B cell (primary cell): ENCODE results near the gene CCNDBP1. TPM values are rescaled to one million over a fixed set of nuclear protein-coding genes. Genes with fewer than 3 reads are reported as not detected.

ENCODE experiments used
- ATAC-seq: fragments of 200-7000 bp; cut with Tn5 transposase; one replicate; pipeline ENCODE4 v1.10.0; 2021; ENCODE audit warnings: low read depth, mild to moderate bottlenecking, moderate number of reproducible peaks, moderate library complexity
- CTCF ChIA-PET: fragments of 350-600 bp; sonication (Branson Sonifier 250); formaldehyde crosslinking; loops from one replicate; lab custom pipeline; 2021; ENCODE audit warnings: antibody characterized with exemption, inconsistent platforms; lab: Charles Lee
- POLR2A ChIA-PET: fragments of 350-600 bp; sonication (Branson Sonifier 250); formaldehyde crosslinking; loops from one replicate; lab custom pipeline; 2021; ENCODE audit warnings: antibody characterized with exemption; lab: Charles Lee
- DNase-seq: peaks from one replicate; pipeline ENCODE4 v3.0.0; 2013
- H2AFZ ChIP-seq: 2 replicates; pipeline ENCODE4 v1.6.1; 2012; ENCODE audit warnings: mild to moderate bottlenecking, low read depth, low read length; ENCODE audit not compliant: insufficient read depth, poor library complexity, severe bottlenecking
- H3K27ac ChIP-seq, 2 donors: 1 replicate in 1 of 2; 2 replicates in 1 of 2; pipeline ENCODE4 v1.5.1; 2012 to 2013; ENCODE audit warnings: low read length in 2 of 2, mild to moderate bottlenecking in 2 of 2, moderate library complexity in 1 of 2
- H3K27me3 ChIP-seq, 4 experiments: fragments of 200-600 bp in 1 of 4; sonication (generic) in 1 of 4; replicated peaks in 1 of 4; 1 replicate in 2 of 4; 2 replicates in 2 of 4; pipeline versions ENCODE4 v1.6.1 to v1.7.0; 2013 to 2016; ENCODE audit warnings: low read length in 3 of 4, mild to moderate bottlenecking in 2 of 4, mixed read lengths in 1 of 4, moderate library complexity in 1 of 4; ENCODE audit not compliant: insufficient read depth in 4 of 4, control insufficient read depth in 3 of 4; ENCODE audit errors: control extremely low read depth in 1 of 4
- H3K36me3 ChIP-seq, 2 experiments: replicated peaks in 1 of 2; 1 replicate in 1 of 2; 2 replicates in 1 of 2; pipeline versions ENCODE4 v1.6.1 to v1.7.1; 2013; ENCODE audit warnings: low read length in 1 of 2; ENCODE audit not compliant: insufficient read depth in 2 of 2, control insufficient read depth in 1 of 2; ENCODE audit errors: control extremely low read depth in 1 of 2, extremely low read depth in 1 of 2
- H3K4me1 ChIP-seq, 2 donors: fragments of 200-600 bp in 1 of 2; sonication (generic) in 1 of 2; 1 replicate in 1 of 2; 2 replicates in 1 of 2; pipeline versions ENCODE4 v1.5.1 to v1.6.1; 2013 to 2017; ENCODE audit warnings: low read length in 2 of 2; ENCODE audit not compliant: control insufficient read depth in 2 of 2, insufficient read depth in 2 of 2
- H3K4me2 ChIP-seq: replicated peaks from 2 replicates; pipeline ENCODE3; 2012; ENCODE audit warnings: mild to moderate bottlenecking, low read depth, low read length; ENCODE audit not compliant: poor library complexity, severe bottlenecking
- H3K4me3 ChIP-seq, 5 experiments: fragments of 200-600 bp in 1 of 5; sonication (generic) in 1 of 5; 1 replicate in 3 of 5; 2 replicates in 2 of 5; pipeline versions ENCODE4 v1.5.1 to v1.7.0; 2011 to 2016; ENCODE audit warnings: low read length in 4 of 5, mild to moderate bottlenecking in 4 of 5, low read depth in 2 of 5, control low read depth in 1 of 5, moderate library complexity in 1 of 5; ENCODE audit not compliant: insufficient read depth in 1 of 5; ENCODE audit errors: control extremely low read depth in 1 of 5, extremely low read depth in 1 of 5
- H3K79me2 ChIP-seq: fragments of 200-600 bp; sonication (generic); one replicate; pipeline ENCODE4 v1.6.0; 2016; ENCODE audit warnings: low read length; ENCODE audit not compliant: control insufficient read depth, insufficient read depth
- H3K9ac ChIP-seq: fragments of 200-600 bp; sonication (generic); 2 replicates; pipeline ENCODE4 v1.6.1; 2017; ENCODE audit warnings: mild to moderate bottlenecking, low read length, moderate library complexity
- H3K9me3 ChIP-seq, 3 donors: one replicate each; pipeline versions ENCODE4 v1.6.1 to v1.7.1; 2013; ENCODE audit warnings: low read length in 2 of 3; ENCODE audit not compliant: control insufficient read depth in 2 of 3, insufficient read depth in 1 of 3; ENCODE audit errors: control extremely low read depth in 1 of 3
- H4K20me1 ChIP-seq: 2 replicates; pipeline ENCODE4 v1.6.0; 2012; ENCODE audit warnings: mild to moderate bottlenecking, low read length; ENCODE audit not compliant: insufficient read depth, control insufficient read depth, poor library complexity, severe bottlenecking
- H3K27ac Mint-ChIP-seq: one replicate; pipeline ENCODE4 v1.8.0; 2021; ENCODE audit warnings: mixed read lengths
- H3K27me3 Mint-ChIP-seq: one replicate; pipeline ENCODE4 v1.8.0; 2021; ENCODE audit warnings: mixed read lengths
- H3K4me1 Mint-ChIP-seq: one replicate; pipeline ENCODE4 v1.8.0; 2021; ENCODE audit warnings: mixed read lengths
- H3K4me3 Mint-ChIP-seq: one replicate; pipeline ENCODE4 v1.8.0; 2021; ENCODE audit warnings: mixed read lengths
- H3K9me3 Mint-ChIP-seq: one replicate; pipeline ENCODE4 v1.8.0; 2022; ENCODE audit warnings: mixed read lengths; ENCODE audit not compliant: insufficient read depth
- CTCF ChIP-seq: fragments of 200-600 bp; IDR thresholded peaks from one replicate; pipeline ENCODE4 v1.8.0; 2022; ENCODE audit warnings: antibody characterized with exemption, mild to moderate bottlenecking
- EZH2 ChIP-seq: IDR thresholded peaks from 2 replicates; pipeline ENCODE4 v1.6.1; 2012; ENCODE audit warnings: borderline replicate concordance, low read depth, mild to moderate bottlenecking, moderate library complexity, low read length; ENCODE audit not compliant: insufficient read depth, poor library complexity, severe bottlenecking
- WGBS: methylation state at CpG from one replicate; pipeline ENCODE4 v1.1.5; 2013; ENCODE audit warnings: missing lambda C conversion rate; ENCODE audit not compliant: insufficient coverage; 5-methylcytosine and 5-hydroxymethylcytosine counted together
- intact Hi-C: fragments of 100-400 bp; cut with micrococcal nuclease; formaldehyde crosslinking; loops from one replicate; pipeline ENCODE4 v1.10.0; 2022
- polyA plus RNA-seq: library from polyadenylated mRNA; depleted of rRNA; stranded (reverse); fragments of >200 nt; gene quantifications from 2 replicates; pipeline ENCODE4 v1.2.3, GENCODE V29; 2012
- total RNA-seq, 2 donors: library from RNA; stranded (reverse); fragments of 120-200 nt in 1 of 2; gene quantifications; 1 replicate in 1 of 2; 2 replicates in 1 of 2; pipeline versions ENCODE4 v1.2.3 to v1.2.4, GENCODE V29; 2013 to 2022

The CCNDBP1 gene
- total and polyA plus RNA-seq, 2 donors (not counting 1 experiment from before 2014, with no cell fraction given) = 111 to 113 TPM

- H3K79me2 ChIP-seq = peaks cover 45% of the 10 kb centered on the region
- no peaks in the 10 kb centered on the region for H3K27me3 Mint-ChIP-seq
- ATAC-seq (peak; percentile 1), DNase-seq (no peak)
- peaks cover 34% of the 10 kb centered on the region for H4K20me1 ChIP-seq
- intact Hi-C loops = loop anchor here (2.0 to 10.0 kb wide), 2 partner anchors 19 to 329 kb away; partner anchors contain the start of gene MAP1A
- 0% methylated on average over 11 of the region's 13 CpGs for WGBS
- peaks cover 38% of the 10 kb centered on the region for H3K4me1 Mint-ChIP-seq
- peak overlapping the region; percentile 98 for H3K27ac Mint-ChIP-seq
- H3K9me3 ChIP-seq = no peaks in the 10 kb centered on the region
- peak overlapping the region; percentile 91 for H3K4me2 ChIP-seq
- no peaks in the 10 kb centered on the region for H3K9me3 Mint-ChIP-seq
- CTCF ChIA-PET = interaction anchor here (1.0 to 1.7 kb wide), 5 partner anchors 9 to 99 kb away, joined by 3 to 8 read pairs (median 5); no protein-coding TSS in a partner anchor
- peaks cover 21 to 32% of the 10 kb centered on the region in 2 donors for H3K4me1 ChIP-seq
- H2AFZ ChIP-seq = peak overlapping the region; percentile 78
- peaks cover 8 to 33% of the 10 kb centered on the region in 2 experiments for H3K36me3 ChIP-seq
- H3K4me3 Mint-ChIP-seq = peak overlapping the region; percentile 99
- TF ChIP-seq EZH2 (no peak), CTCF (no peak)
- H3K27ac ChIP-seq = peak overlapping the region; percentile 87 to 94
- peak overlapping the region; percentile 43 to 94 (median 75) for H3K4me3 ChIP-seq
- peak overlapping the region; percentile 94 for H3K9ac ChIP-seq
- POLR2A ChIA-PET = interaction anchor here (1.7 kb wide), 1 partner anchor 100 kb away, joined by 5 read pairs; no protein-coding TSS in a partner anchor
- H3K27me3 ChIP-seq = no peaks in the 10 kb centered on the region
These were observed 775 bp downstream of the CCNDBP1 start for GRCh38 chr15:43186003-43186353.

- peaks cover 42% of the 10 kb centered on the region for H3K4me1 Mint-ChIP-seq
- peaks cover 12 to 45% of the 10 kb centered on the region in 2 experiments for H3K36me3 ChIP-seq
- no peaks in the 10 kb centered on the region for H3K9me3 ChIP-seq
- ATAC-seq (no peak), DNase-seq (peak; percentile 55)
- no peak overlapping the region for H3K9ac ChIP-seq
- peak overlapping the region; percentile 13 for H3K4me3 Mint-ChIP-seq
- intact Hi-C loops = loop anchor here (1.0 to 10.0 kb wide), 3 partner anchors 17 to 327 kb away; partner anchors contain the start of gene MAP1A
- ChIA-PET POLR2A (no interaction called here), CTCF (interaction anchor here (1.3 kb wide), 1 partner anchor 98 kb away, joined by 7 read pairs; no protein-coding TSS in a partner anchor)
- WGBS = no CpG with 5 or more reads among the region's 2 CpGs
- no peaks in the 10 kb centered on the region for H3K27me3 Mint-ChIP-seq
- H3K27me3 ChIP-seq = no peaks in the 10 kb centered on the region
- TF ChIP-seq EZH2 (no peak), CTCF (peak; percentile 80)
- peak overlapping the region in 1 of 2 donors; percentile 94 for H3K27ac ChIP-seq
- no peaks in the 10 kb centered on the region for H3K9me3 Mint-ChIP-seq
- peaks cover 48% of the 10 kb centered on the region for H4K20me1 ChIP-seq
- H3K4me2 ChIP-seq = peak overlapping the region; percentile 91
- H3K4me3 ChIP-seq = no peak overlapping the region
- peaks cover 21 to 32% of the 10 kb centered on the region in 2 donors for H3K4me1 ChIP-seq
- H3K27ac Mint-ChIP-seq = no peak overlapping the region
- H2AFZ ChIP-seq = no peak overlapping the region
- peaks cover 56% of the 10 kb centered on the region for H3K79me2 ChIP-seq
These were observed 2.4 kb downstream of the CCNDBP1 start for GRCh38 chr15:43187544-43188155.
